Astrocyte (in vitro differentiated cells and primary cell): ENCODE data around the gene RGS10. TPM values are rescaled to one million over a fixed set of nuclear protein-coding genes. Genes with fewer than 3 reads are reported as not detected.

Experiments
- DNase-seq: peaks from one replicate; pipeline ENCODE4 v3.0.0-alpha.2; 2010; ENCODE audit warnings: low read depth
- FAIRE-seq: peaks from 2 replicates; lab custom pipeline; 2011; peaks lifted over from hg19 to GRCh38; lab: Jason Lieb, UNC
- H2AFZ ChIP-seq: 2 replicates; pipeline ENCODE4 v1.6.0; 2012; ENCODE audit warnings: low read depth, low read length, inconsistent platforms
- H3K27ac ChIP-seq: 2 replicates; pipeline ENCODE4 v1.5.1; 2011; ENCODE audit warnings: low read depth, low read length, inconsistent platforms
- H3K27me3 ChIP-seq: 2 replicates; pipeline ENCODE4 v1.6.0; 2011; ENCODE audit warnings: low read length, inconsistent platforms; ENCODE audit not compliant: insufficient read depth
- H3K36me3 ChIP-seq: 2 replicates; pipeline ENCODE4 v1.5.1; 2011; ENCODE audit warnings: low read length, inconsistent platforms; ENCODE audit not compliant: insufficient read depth
- H3K4me1 ChIP-seq: 2 replicates; pipeline ENCODE4 v1.5.1; 2011; ENCODE audit warnings: low read length, inconsistent platforms; ENCODE audit not compliant: insufficient read depth
- H3K4me2 ChIP-seq: 2 replicates; pipeline ENCODE4 v1.6.0; 2012; ENCODE audit warnings: low read length, inconsistent platforms
- H3K4me3 ChIP-seq: 2 replicates; pipeline ENCODE4 v1.5.1; 2011; ENCODE audit warnings: low read depth, mild to moderate bottlenecking, low read length, inconsistent platforms; ENCODE audit not compliant: insufficient read depth
- H3K79me2 ChIP-seq: 2 replicates; pipeline ENCODE4 v1.6.0; 2012; ENCODE audit warnings: mild to moderate bottlenecking, low read length, inconsistent platforms; ENCODE audit not compliant: insufficient read depth
- H3K9ac ChIP-seq: 2 replicates; pipeline ENCODE4 v1.6.0; 2012; ENCODE audit warnings: mild to moderate bottlenecking, low read length, inconsistent platforms
- H3K9me3 ChIP-seq: 2 replicates; pipeline ENCODE4 v1.5.1; 2012; ENCODE audit warnings: low read depth, mild to moderate bottlenecking, low read length, inconsistent platforms; ENCODE audit not compliant: insufficient read depth
- H4K20me1 ChIP-seq: 2 replicates; pipeline ENCODE4 v1.6.0; 2012; ENCODE audit warnings: low read length, inconsistent platforms; ENCODE audit not compliant: insufficient read depth
- H3K27ac Mint-ChIP-seq: one replicate; pipeline ENCODE4 v1.8.0; 2021; ENCODE audit warnings: mild to moderate bottlenecking, mixed read lengths; ENCODE audit not compliant: unreplicated experiment
- H3K27me3 Mint-ChIP-seq: one replicate; pipeline ENCODE4 v1.8.0; 2021; ENCODE audit warnings: low read depth, mixed read lengths; ENCODE audit not compliant: unreplicated experiment
- H3K36me3 Mint-ChIP-seq: one replicate; pipeline ENCODE4 v1.8.0; 2021; ENCODE audit warnings: low read depth, mixed read lengths; ENCODE audit not compliant: unreplicated experiment
- H3K4me1 Mint-ChIP-seq: one replicate; pipeline ENCODE4 v1.8.0; 2021; ENCODE audit warnings: low read depth, mixed read lengths; ENCODE audit not compliant: unreplicated experiment
- H3K4me3 Mint-ChIP-seq: one replicate; pipeline ENCODE4 v1.8.0; 2021; ENCODE audit warnings: mild to moderate bottlenecking, moderate library complexity, mixed read lengths; ENCODE audit not compliant: unreplicated experiment
- H3K9me3 Mint-ChIP-seq: one replicate; pipeline ENCODE4 v1.8.0; 2021; ENCODE audit warnings: mild to moderate bottlenecking, mixed read lengths; ENCODE audit not compliant: unreplicated experiment
- EZH2 ChIP-seq: IDR thresholded peaks from 2 replicates; pipeline ENCODE4 v1.6.1; 2012; ENCODE audit warnings: mild to moderate bottlenecking, low read length, inconsistent platforms; ENCODE audit not compliant: insufficient read depth
- total RNA-seq: library from RNA; stranded (reverse); gene quantifications from 2 replicates; pipeline ENCODE4 v1.2.1, GENCODE V29; 2021
- TF ChIP-seq, protein P1 (sequence below): IDR thresholded peaks from 2 replicates; pipeline ENCODE4 v1.5.1; 2011; ENCODE audit warnings: low read depth, mild to moderate bottlenecking, inconsistent platforms, low read length, moderate library complexity; ENCODE audit not compliant: insufficient read depth

Gene RGS10
- total RNA-seq, 1 donor from 2014 or later, result 40.1 TPM

DNA sequence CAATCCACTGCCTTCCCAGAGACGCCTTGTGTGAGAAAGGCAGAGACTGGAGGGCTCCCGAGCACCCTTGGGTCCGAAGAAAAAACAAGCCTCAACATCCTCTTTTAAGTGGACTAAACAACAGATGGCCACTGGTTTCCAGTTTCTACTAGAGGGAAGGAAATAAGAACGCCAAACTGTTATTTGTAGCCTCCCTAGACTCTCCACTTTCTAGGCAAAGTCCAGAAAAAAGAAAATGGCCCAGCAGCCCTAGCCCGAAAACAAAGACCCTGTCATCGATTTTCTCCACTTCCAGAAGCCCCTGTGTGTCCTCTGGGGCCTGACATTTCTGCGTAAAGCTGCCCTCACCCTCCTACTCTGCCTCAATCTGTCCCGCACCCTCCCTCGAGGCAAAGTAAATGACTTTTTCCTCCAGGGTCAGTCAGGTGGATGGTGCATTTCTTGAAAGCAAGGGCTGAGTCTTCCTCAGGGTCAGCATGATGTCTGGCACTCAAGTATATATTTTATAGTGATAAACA is 6.0 kb downstream of the RGS10 start:
- Mint-ChIP-seq H3K4me1 (peaks cover 22% of the 10 kb centered on the region), H3K36me3 (peaks cover 4% of the 10 kb centered on the region), H3K27ac (no peak overlapping the region), H3K27me3 (peaks cover 2% of the 10 kb centered on the region), H3K9me3 (no peaks in the 10 kb centered on the region), H3K4me3 (no peak overlapping the region)
- H3K9ac ChIP-seq, result no peak overlapping the region
- no peak overlapping the region for H2AFZ ChIP-seq
- H4K20me1 ChIP-seq, result peaks cover 74% of the 10 kb centered on the region
- no peaks in the 10 kb centered on the region for H3K9me3 ChIP-seq
- H3K27me3 ChIP-seq, result no peaks in the 10 kb centered on the region
- H3K4me2 ChIP-seq, result no peak overlapping the region
- TF ChIP-seq, protein P1, sequence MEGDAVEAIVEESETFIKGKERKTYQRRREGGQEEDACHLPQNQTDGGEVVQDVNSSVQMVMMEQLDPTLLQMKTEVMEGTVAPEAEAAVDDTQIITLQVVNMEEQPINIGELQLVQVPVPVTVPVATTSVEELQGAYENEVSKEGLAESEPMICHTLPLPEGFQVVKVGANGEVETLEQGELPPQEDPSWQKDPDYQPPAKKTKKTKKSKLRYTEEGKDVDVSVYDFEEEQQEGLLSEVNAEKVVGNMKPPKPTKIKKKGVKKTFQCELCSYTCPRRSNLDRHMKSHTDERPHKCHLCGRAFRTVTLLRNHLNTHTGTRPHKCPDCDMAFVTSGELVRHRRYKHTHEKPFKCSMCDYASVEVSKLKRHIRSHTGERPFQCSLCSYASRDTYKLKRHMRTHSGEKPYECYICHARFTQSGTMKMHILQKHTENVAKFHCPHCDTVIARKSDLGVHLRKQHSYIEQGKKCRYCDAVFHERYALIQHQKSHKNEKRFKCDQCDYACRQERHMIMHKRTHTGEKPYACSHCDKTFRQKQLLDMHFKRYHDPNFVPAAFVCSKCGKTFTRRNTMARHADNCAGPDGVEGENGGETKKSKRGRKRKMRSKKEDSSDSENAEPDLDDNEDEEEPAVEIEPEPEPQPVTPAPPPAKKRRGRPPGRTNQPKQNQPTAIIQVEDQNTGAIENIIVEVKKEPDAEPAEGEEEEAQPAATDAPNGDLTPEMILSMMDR, result no peak
- no peak for TF ChIP-seq EZH2
- H3K36me3 ChIP-seq, result no peaks in the 10 kb centered on the region
- FAIRE-seq, result no peak
- H3K79me2 ChIP-seq, result peaks cover 82% of the 10 kb centered on the region
- DNase-seq, result no peak
- H3K27ac ChIP-seq, result no peak overlapping the region
- H3K4me1 ChIP-seq, result peaks cover 28% of the 10 kb centered on the region
- H3K4me3 ChIP-seq, result no peak overlapping the region

DNA sequence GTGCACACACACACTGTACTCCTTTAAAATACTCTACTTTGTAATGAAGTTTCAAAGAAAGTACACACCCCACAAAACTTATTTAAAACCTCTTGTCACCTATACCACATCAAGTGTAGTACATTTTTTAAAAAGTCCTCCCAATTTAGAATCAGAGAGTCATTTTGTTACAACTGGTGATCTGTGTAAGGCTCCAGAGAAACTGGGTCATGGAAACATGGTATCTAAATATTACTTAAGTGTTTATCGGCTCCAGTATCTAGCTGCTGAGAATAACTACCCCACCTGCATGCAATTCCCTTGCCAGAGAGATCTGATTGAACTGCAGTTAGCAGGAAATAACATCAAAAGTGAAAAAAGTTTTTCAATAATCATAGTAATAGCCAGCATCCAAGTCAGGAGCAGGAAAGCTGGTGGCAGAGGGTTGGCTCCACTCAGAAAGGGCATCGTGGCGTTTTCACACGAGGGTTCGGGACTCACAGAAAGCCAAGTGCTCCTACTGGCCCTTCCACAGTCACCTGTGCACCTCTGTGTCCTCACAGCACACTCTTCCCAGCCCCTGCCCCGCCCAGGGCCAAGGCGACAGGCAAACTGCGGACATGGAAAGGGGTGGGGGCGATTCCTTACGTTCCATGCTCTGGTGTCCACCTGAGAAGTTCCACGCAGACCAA is 6.5 kb downstream of the RGS10 start:
- no peaks in the 10 kb centered on the region for H3K9me3 Mint-ChIP-seq
- FAIRE-seq, result no peak
- TF ChIP-seq EZH2, result no peak
- TF ChIP-seq, protein P1, result no peak
- H3K27me3 Mint-ChIP-seq, result peaks cover 2% of the 10 kb centered on the region
- H3K36me3 Mint-ChIP-seq, result peaks cover 6% of the 10 kb centered on the region
- Histone ChIP-seq H2AFZ (no peak overlapping the region), H3K4me3 (no peak overlapping the region), H3K36me3 (no peaks in the 10 kb centered on the region), H3K27ac (no peak overlapping the region), H3K9me3 (no peaks in the 10 kb centered on the region), H3K27me3 (no peaks in the 10 kb centered on the region), H4K20me1 (peaks cover 74% of the 10 kb centered on the region), H3K4me2 (no peak overlapping the region), H3K79me2 (peaks cover 82% of the 10 kb centered on the region), H3K4me1 (peaks cover 22% of the 10 kb centered on the region), H3K9ac (no peak overlapping the region)
- no peak overlapping the region for H3K27ac Mint-ChIP-seq
- DNase-seq, result no peak
- H3K4me1 Mint-ChIP-seq, result peaks cover 23% of the 10 kb centered on the region
- no peak overlapping the region for H3K4me3 Mint-ChIP-seq

DNA sequence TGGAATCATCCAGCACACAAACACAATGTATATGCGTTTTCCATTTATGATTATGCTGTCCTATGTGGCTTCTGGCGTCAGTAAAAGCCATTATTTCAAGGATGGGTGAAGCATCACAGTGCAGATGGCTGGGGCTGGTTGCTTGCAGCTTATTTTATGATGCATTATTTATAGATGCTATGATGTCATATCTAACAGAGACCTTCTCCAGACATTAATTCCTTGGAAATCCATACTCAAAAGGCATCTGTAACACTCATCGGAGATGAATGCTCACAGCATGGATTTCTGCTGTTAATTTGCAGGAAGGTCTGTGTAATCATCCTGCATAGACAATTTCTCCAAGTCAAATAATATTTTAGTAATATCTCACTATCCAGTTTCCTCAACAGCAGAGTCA is 7.2 kb downstream of the RGS10 start:
- H3K79me2 ChIP-seq, result peaks cover 82% of the 10 kb centered on the region
- H3K9me3 ChIP-seq, result no peaks in the 10 kb centered on the region
- Mint-ChIP-seq H3K36me3 (peaks cover 6% of the 10 kb centered on the region), H3K9me3 (no peaks in the 10 kb centered on the region), H3K4me1 (peaks cover 24% of the 10 kb centered on the region), H3K4me3 (no peak overlapping the region), H3K27me3 (peaks cover 2% of the 10 kb centered on the region), H3K27ac (no peak overlapping the region)
- H3K36me3 ChIP-seq, result no peaks in the 10 kb centered on the region
- no peak overlapping the region for H3K4me2 ChIP-seq
- no peaks in the 10 kb centered on the region for H3K27me3 ChIP-seq
- peak; percentile 73 for FAIRE-seq
- no peak overlapping the region for H3K27ac ChIP-seq
- no peak overlapping the region for H3K4me3 ChIP-seq
- H3K9ac ChIP-seq, result no peak overlapping the region
- H4K20me1 ChIP-seq, result peaks cover 74% of the 10 kb centered on the region
- no peak for DNase-seq
- H3K4me1 ChIP-seq, result peaks cover 19% of the 10 kb centered on the region
- no peak overlapping the region for H2AFZ ChIP-seq
- TF ChIP-seq EZH2, result no peak
- TF ChIP-seq, protein P1, result no peak
